AG09319 (cell line): ENCODE data around the gene AUH.
A peak's percentile ranks its signal among the peaks of the same experiment; 100 is the strongest.

ENCODE experiments used
- DNase-seq: peaks from one replicate; pipeline ENCODE4 v3.0.0-alpha.2; 2010; ENCODE audit warnings: low read depth; ENCODE audit errors: extremely low read depth
- TF ChIP-seq, protein P1 (sequence below): IDR thresholded peaks from 2 replicates; pipeline ENCODE4 v1.5.1; 2011; ENCODE audit warnings: low read depth, mild to moderate bottlenecking, inconsistent platforms, low read length, moderate library complexity

AUH gene

GRCh38 chr9:91166796-91167366 is 194.8 kb downstream of the AUH start:
- DNase-seq, result no peak
- TF ChIP-seq, protein P1, sequence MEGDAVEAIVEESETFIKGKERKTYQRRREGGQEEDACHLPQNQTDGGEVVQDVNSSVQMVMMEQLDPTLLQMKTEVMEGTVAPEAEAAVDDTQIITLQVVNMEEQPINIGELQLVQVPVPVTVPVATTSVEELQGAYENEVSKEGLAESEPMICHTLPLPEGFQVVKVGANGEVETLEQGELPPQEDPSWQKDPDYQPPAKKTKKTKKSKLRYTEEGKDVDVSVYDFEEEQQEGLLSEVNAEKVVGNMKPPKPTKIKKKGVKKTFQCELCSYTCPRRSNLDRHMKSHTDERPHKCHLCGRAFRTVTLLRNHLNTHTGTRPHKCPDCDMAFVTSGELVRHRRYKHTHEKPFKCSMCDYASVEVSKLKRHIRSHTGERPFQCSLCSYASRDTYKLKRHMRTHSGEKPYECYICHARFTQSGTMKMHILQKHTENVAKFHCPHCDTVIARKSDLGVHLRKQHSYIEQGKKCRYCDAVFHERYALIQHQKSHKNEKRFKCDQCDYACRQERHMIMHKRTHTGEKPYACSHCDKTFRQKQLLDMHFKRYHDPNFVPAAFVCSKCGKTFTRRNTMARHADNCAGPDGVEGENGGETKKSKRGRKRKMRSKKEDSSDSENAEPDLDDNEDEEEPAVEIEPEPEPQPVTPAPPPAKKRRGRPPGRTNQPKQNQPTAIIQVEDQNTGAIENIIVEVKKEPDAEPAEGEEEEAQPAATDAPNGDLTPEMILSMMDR, result no peak

GRCh38 chr9:91164724-91165520 is 196.8 kb downstream of the AUH start:
- peak; percentile 78 for DNase-seq
- TF ChIP-seq, protein P1, result no peak
